ENCODE results near the gene MYH3.

DNA sequence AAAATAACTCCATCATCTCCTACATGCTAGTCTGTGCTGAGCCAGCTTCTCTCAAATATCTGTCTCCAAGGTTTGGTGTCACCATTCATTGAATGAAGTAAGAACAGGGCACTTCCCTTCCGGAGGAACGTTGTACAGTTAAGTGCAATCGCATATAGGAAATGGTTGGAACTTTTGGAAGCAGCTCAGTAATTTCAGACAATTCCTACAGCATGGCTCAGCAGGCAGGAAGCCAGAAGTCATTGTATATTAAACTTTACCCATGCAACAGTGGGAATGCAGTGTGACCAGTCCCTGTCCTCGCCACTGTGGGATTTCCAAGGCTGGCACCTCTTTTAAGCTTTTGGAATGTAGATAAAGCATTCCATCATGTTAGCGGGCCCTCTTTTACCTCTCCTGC is 56.5 kb downstream of the MYH3 start:
- TF ChIP-seq CTCF (IDR thresholded peaks at IDR 0.05), result no peak
- TF ChIP-seq POLR2A (IDR thresholded peaks at IDR 0.05), result no peak

Data from right lobe of liver (tissue), 4 donors.